GM12801 (cell line): ENCODE data around the gene FAM76A.

ENCODE experiments used
- TF ChIP-seq, protein P1 (sequence below): IDR thresholded peaks from one replicate; pipeline ENCODE4 v1.5.1; 2011; ENCODE audit warnings: control low read depth; ENCODE audit not compliant: insufficient read length; ENCODE audit errors: extremely low read depth

FAM76A gene

DNA sequence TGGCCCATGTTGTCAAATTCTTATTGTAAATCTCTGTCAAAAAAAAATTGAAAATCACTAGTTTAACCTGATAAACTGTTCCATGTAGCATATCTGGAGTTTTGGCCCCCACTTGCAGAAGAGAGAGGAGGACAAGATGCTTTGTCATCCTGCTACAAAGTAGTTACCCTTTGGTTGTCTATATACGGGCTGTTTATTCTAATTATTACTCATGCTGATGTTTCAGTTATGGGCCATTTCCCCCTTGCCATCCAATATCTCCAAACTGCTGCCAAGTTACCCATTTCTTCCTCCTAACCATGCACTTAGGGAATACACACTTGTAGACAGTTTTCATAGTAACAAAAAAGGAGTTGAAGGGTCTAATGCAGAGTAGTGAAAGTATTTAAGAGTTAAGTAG lies 69.8 kb downstream of the FAM76A start:
- TF ChIP-seq, protein P1, sequence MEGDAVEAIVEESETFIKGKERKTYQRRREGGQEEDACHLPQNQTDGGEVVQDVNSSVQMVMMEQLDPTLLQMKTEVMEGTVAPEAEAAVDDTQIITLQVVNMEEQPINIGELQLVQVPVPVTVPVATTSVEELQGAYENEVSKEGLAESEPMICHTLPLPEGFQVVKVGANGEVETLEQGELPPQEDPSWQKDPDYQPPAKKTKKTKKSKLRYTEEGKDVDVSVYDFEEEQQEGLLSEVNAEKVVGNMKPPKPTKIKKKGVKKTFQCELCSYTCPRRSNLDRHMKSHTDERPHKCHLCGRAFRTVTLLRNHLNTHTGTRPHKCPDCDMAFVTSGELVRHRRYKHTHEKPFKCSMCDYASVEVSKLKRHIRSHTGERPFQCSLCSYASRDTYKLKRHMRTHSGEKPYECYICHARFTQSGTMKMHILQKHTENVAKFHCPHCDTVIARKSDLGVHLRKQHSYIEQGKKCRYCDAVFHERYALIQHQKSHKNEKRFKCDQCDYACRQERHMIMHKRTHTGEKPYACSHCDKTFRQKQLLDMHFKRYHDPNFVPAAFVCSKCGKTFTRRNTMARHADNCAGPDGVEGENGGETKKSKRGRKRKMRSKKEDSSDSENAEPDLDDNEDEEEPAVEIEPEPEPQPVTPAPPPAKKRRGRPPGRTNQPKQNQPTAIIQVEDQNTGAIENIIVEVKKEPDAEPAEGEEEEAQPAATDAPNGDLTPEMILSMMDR: no peak

DNA sequence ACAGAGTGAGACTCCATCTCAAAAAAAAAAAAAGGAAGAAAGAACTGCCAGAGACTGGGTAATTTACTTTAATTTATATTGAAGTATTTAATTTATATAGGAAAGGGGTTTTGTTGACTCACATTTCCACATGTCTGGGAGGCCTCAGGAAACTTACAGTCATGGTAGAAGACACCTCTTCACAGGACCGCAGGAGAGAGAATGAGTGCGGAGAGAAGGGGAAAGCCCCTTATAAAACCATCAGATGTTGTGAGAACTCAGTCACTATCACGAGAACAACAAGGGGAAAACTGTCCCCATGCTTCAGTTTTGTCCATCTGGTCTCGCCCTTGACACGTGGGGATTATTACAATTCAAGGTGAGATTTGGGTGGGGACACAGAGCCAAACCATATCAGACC lies 79.0 kb downstream of the FAM76A start:
- TF ChIP-seq, protein P1: no peak

DNA sequence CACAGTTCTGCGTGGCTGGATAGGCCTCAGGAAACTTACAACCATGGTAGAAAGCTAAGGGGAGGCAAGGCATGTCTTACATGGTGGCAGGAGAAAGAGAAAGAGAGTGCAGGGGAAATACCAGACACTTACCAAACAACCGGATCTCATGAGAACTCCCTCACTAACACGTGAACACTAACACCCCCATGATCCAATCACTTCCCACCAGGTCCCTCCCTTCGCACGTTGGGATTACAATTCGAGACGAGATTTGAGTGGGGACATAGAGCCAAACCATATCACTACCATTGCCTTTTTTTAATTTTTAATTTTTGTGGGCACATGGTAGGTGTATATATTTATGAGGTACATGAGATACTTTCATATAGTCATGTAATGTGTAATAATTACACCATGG lies 81.0 kb downstream of the FAM76A start:
- TF ChIP-seq, protein P1: no peak

DNA sequence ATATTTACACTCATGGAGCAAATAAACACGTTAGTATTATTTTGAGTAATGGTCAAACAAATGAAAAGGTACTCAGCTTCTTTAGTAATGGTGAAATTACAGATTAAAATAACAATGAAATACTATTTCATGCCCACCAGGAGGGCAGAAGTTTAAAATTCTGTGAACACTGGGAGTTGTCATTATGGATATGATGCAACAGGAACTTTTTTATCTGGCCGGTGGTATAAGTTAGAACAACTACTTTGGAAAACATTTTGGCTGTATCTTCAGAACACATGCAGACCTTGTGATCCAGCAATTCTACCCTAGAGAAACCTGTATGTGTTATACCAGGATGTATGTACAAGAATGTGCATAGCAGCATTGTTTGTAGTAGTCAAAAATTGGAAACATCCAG lies 81.6 kb downstream of the FAM76A start:
- TF ChIP-seq, protein P1: no peak

DNA sequence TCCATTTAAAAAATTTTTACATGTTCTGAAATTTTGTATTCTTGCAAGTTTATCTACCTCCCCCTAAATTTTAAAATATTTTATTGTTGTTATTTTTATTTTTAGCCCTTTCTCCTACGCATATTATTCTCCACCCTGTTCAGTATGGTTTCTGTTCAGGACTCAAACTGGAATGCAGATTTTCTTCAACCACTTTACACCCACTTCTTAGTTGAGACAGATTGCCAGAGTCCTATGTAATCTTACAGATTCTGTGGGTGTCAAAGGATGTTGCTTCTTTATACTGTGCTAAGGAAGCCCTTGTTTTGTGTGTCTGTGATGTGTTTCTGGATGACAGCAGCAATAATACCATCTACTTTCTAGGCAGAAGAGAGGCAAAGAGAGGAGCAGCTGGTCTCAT lies 84.1 kb downstream of the FAM76A start:
- TF ChIP-seq, protein P1: no peak

DNA sequence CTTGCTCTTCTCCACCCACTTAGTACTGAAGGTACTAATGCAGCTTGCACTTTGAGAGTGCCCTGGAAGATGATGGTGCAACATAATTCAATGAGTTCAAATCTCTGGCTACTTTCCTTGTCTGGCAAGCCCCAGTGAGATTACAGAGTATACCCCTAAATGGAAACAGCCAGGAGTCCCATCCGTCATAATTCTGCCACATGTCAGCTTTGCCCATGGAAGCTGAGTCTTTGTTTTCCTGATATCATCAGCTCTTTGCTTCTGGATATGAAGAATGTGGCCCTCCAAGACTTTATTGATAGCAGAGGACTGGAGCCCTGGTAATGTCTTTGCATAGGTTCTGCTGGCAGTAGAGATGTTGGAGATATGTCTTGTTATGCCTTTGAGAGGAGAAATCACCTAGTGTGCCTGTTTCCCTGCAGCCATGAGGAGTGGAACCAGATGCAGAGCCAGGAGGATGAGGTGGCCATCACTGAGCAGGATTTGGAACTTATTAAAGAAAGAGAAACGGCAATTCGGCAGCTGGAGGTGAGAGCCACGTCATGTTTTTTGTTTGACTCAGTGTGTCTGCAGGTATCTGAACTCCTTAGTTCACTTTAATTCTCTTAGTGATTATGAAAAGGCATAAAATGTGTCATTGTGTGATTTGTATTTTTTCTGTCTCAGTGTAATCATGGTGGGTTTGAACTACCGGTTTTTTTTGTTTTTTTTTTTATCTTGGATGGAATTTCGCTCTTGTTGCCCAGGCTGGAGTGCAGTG lies 86.2 kb downstream of the FAM76A start:
- TF ChIP-seq, protein P1: no peak
